MM.1S (cell line): ENCODE data around the gene LPIN2.

Experiments used
- DNase-seq: peaks from one replicate; pipeline ENCODE4 v3.0.0-alpha.2; 2015
- H2AFZ ChIP-seq: fragments of 300-600 bp; sonication (generic); 2 replicates; pipeline ENCODE4 v1.6.0; 2016; ENCODE audit warnings: antibody characterized with exemption, low read length
- H3F3A ChIP-seq: fragments of 300-600 bp; sonication (generic); 2 replicates; pipeline ENCODE4 v1.6.1; 2016; ENCODE audit warnings: mild to moderate bottlenecking, antibody characterized with exemption, low read length, moderate library complexity, mixed read lengths; ENCODE audit not compliant: insufficient read depth
- H3K27ac ChIP-seq: fragments of 300-600 bp; sonication (generic); 2 replicates; pipeline ENCODE4 v1.5.1; 2016; ENCODE audit warnings: mild to moderate bottlenecking, low read length
- H3K27me3 ChIP-seq: fragments of 300-600 bp; sonication (generic); replicated peaks from 2 replicates; pipeline ENCODE4 v1.6.0; 2016; ENCODE audit warnings: low read length; ENCODE audit not compliant: insufficient read depth
- H3K36me3 ChIP-seq: fragments of 300-600 bp; sonication (generic); replicated peaks from 2 replicates; pipeline ENCODE4 v1.6.1; 2016; ENCODE audit warnings: mild to moderate bottlenecking, low read length, mixed read lengths; ENCODE audit not compliant: insufficient read depth
- H3K4me1 ChIP-seq: fragments of 300-600 bp; sonication (generic); 2 replicates; pipeline ENCODE4 v1.6.1; 2016; ENCODE audit warnings: low read length, mixed read lengths
- H3K4me2 ChIP-seq: fragments of 300-600 bp; sonication (generic); 2 replicates; pipeline ENCODE4 v1.6.0; 2016; ENCODE audit warnings: low read depth, low read length
- H3K4me3 ChIP-seq: fragments of 300-600 bp; sonication (generic); 2 replicates; pipeline ENCODE4 v1.5.1; 2016; ENCODE audit warnings: low read length, mixed read lengths
- H3K79me2 ChIP-seq: fragments of 300-600 bp; sonication (generic); 2 replicates; pipeline ENCODE4 v1.6.1; 2016; ENCODE audit warnings: mixed run types, low read length, mixed read lengths
- H3K9ac ChIP-seq: fragments of 300-600 bp; sonication (generic); 2 replicates; pipeline ENCODE4 v1.6.1; 2016; ENCODE audit warnings: low read length, mixed read lengths
- H3K9me2 ChIP-seq: fragments of 300-600 bp; sonication (generic); replicated peaks from 2 replicates; pipeline ENCODE4 v1.6.1; 2016; ENCODE audit warnings: mild to moderate bottlenecking, low read length, mixed read lengths; ENCODE audit not compliant: insufficient read depth
- H3K9me3 ChIP-seq: fragments of 300-600 bp; sonication (generic); replicated peaks from 2 replicates; pipeline ENCODE4 v1.6.1; 2016; ENCODE audit warnings: mild to moderate bottlenecking, low read length, mixed read lengths; ENCODE audit not compliant: insufficient read depth
- H4K20me1 ChIP-seq: fragments of 300-600 bp; sonication (generic); 2 replicates; pipeline ENCODE4 v1.6.1; 2016; ENCODE audit warnings: mild to moderate bottlenecking, low read length, moderate library complexity, mixed read lengths; ENCODE audit not compliant: insufficient read depth
- CTCF ChIP-seq: fragments of 300-600 bp; sonication (generic); IDR thresholded peaks from 2 replicates; pipeline ENCODE4 v1.5.1; 2016; ENCODE audit warnings: antibody characterized with exemption, low read length, mixed read lengths
- EZH2 ChIP-seq: fragments of 300-600 bp; sonication (generic); optimal IDR thresholded peaks from 2 replicates; pipeline ENCODE3; 2017; ENCODE audit warnings: low read depth, mild to moderate bottlenecking, antibody characterized with exemption, low read length, mixed read lengths
- EZH2phosphoT487 ChIP-seq: fragments of 300-600 bp; sonication (generic); IDR thresholded peaks from 2 replicates; pipeline ENCODE4 v1.6.1; 2018; ENCODE audit warnings: antibody characterized with exemption, low read length

The LPIN2 gene

GRCh38 chr18:3048820-3049349 lies 35.9 kb upstream of the LPIN2 start:
- H3K9me2 ChIP-seq: no peaks in the 10 kb centered on the region
- no peak overlapping the region for H3K4me3 ChIP-seq
- DNase-seq: no peak
- H3K9me3 ChIP-seq: no peaks in the 10 kb centered on the region
- H3K27ac ChIP-seq: no peak overlapping the region
- no peak overlapping the region for H3K4me2 ChIP-seq
- H3K4me1 ChIP-seq: no peaks in the 10 kb centered on the region
- no peaks in the 10 kb centered on the region for H3K79me2 ChIP-seq
- H3F3A ChIP-seq: no peaks in the 10 kb centered on the region
- H3K27me3 ChIP-seq: no peaks in the 10 kb centered on the region
- H4K20me1 ChIP-seq: no peaks in the 10 kb centered on the region
- TF ChIP-seq EZH2: no peak
- TF ChIP-seq EZH2phosphoT487: no peak
- TF ChIP-seq CTCF: no peak
- no peak overlapping the region for H3K9ac ChIP-seq
- H2AFZ ChIP-seq: no peak overlapping the region
- H3K36me3 ChIP-seq: no peaks in the 10 kb centered on the region

- no peaks in the 10 kb centered on the region for H3K4me1 ChIP-seq
- no peak overlapping the region for H3K27ac ChIP-seq
- no peaks in the 10 kb centered on the region for H3K27me3 ChIP-seq
- no peak overlapping the region for H3K9ac ChIP-seq
- no peaks in the 10 kb centered on the region for H3F3A ChIP-seq
- H4K20me1 ChIP-seq: no peaks in the 10 kb centered on the region
- no peak for DNase-seq
- H3K9me2 ChIP-seq: no peaks in the 10 kb centered on the region
- no peaks in the 10 kb centered on the region for H3K36me3 ChIP-seq
- no peak overlapping the region for H3K4me2 ChIP-seq
- H3K79me2 ChIP-seq: no peaks in the 10 kb centered on the region
- H2AFZ ChIP-seq: no peak overlapping the region
- no peak for TF ChIP-seq CTCF
- no peak for TF ChIP-seq EZH2
- TF ChIP-seq EZH2phosphoT487: no peak
- H3K4me3 ChIP-seq: no peak overlapping the region
- 0 out of 2 replicates have a peak, but pooled peaks cover 2% of the 10 kb centered on the region for H3K9me3 ChIP-seq
These were observed 35.2 kb upstream of the LPIN2 start for GRCh38 chr18:3048121-3048520.

- no peak overlapping the region for H2AFZ ChIP-seq
- TF ChIP-seq CTCF: no peak
- no peak for TF ChIP-seq EZH2phosphoT487
- no peak for TF ChIP-seq EZH2
- DNase-seq: no peak
These were observed 33.4 kb upstream of the LPIN2 start for GRCh38 chr18:3046216-3046808.

More at GRCh38 chr18:3046216-3046808, 33.4 kb upstream of the LPIN2 start:
- H3K9ac ChIP-seq: no peak overlapping the region
- H3K36me3 ChIP-seq: no peaks in the 10 kb centered on the region
- no peaks in the 10 kb centered on the region for H3K4me1 ChIP-seq
- no peaks in the 10 kb centered on the region for H3K27me3 ChIP-seq
- H3K4me2 ChIP-seq: no peak overlapping the region
- no peak overlapping the region for H3K27ac ChIP-seq
- 0 out of 2 replicates have a peak, but pooled peaks cover 2% of the 10 kb centered on the region for H3K9me3 ChIP-seq
- no peaks in the 10 kb centered on the region for H3K79me2 ChIP-seq
- no peaks in the 10 kb centered on the region for H3F3A ChIP-seq
- H4K20me1 ChIP-seq: no peaks in the 10 kb centered on the region
- no peak overlapping the region for H3K4me3 ChIP-seq
- no peaks in the 10 kb centered on the region for H3K9me2 ChIP-seq
